Hepatocyte (in vitro differentiated cells): ENCODE results near the gene EFNA4. TPM values are rescaled to one million over a fixed set of nuclear protein-coding genes. Genes with fewer than 3 reads are reported as not detected.

Experiments used
- DNase-seq: peaks from one replicate; pipeline ENCODE4 v3.0.0-alpha.2; 2016; ENCODE audit warnings: low spot score
- H2AFZ ChIP-seq: fragments of 200-600 bp; sonication (generic); 2 replicates; pipeline ENCODE4 v1.6.0; 2016; ENCODE audit warnings: antibody characterized with exemption, mild to moderate bottlenecking
- H3K27ac ChIP-seq: fragments of 200-600 bp; sonication (generic); 2 replicates; pipeline ENCODE4 v1.5.1; 2016; ENCODE audit warnings: mild to moderate bottlenecking
- H3K27me3 ChIP-seq: fragments of 200-600 bp; sonication (generic); 2 replicates; pipeline ENCODE4 v1.6.1; 2016
- H3K36me3 ChIP-seq: fragments of 200-600 bp; sonication (generic); replicated peaks from 2 replicates; pipeline ENCODE4 v1.5.1; 2016; ENCODE audit warnings: low read depth; ENCODE audit not compliant: insufficient read depth
- H3K4me1 ChIP-seq: fragments of 200-600 bp; sonication (generic); 2 replicates; pipeline ENCODE4 v1.5.1; 2016; ENCODE audit warnings: mild to moderate bottlenecking, moderate library complexity; ENCODE audit not compliant: insufficient read depth
- H3K4me2 ChIP-seq: fragments of 200-600 bp; sonication (generic); 2 replicates; pipeline ENCODE4 v1.6.0; 2016
- H3K4me3 ChIP-seq: fragments of 200-600 bp; sonication (generic); 2 replicates; pipeline ENCODE4 v1.5.1; 2016; ENCODE audit warnings: mild to moderate bottlenecking
- H3K79me2 ChIP-seq: fragments of 200-600 bp; sonication (generic); 2 replicates; pipeline ENCODE4 v1.6.0; 2017; ENCODE audit warnings: mild to moderate bottlenecking
- H3K9me2 ChIP-seq: fragments of 200-600 bp; sonication (generic); replicated peaks from 2 replicates; pipeline ENCODE4 v1.6.0; 2017; ENCODE audit warnings: mild to moderate bottlenecking; ENCODE audit not compliant: insufficient read depth
- H3K9me3 ChIP-seq: fragments of 200-600 bp; sonication (generic); 2 replicates; pipeline ENCODE4 v1.5.1; 2016; ENCODE audit warnings: low read depth, mild to moderate bottlenecking
- H4K20me1 ChIP-seq: fragments of 200-600 bp; sonication (generic); 2 replicates; pipeline ENCODE4 v1.6.0; 2016; ENCODE audit warnings: mild to moderate bottlenecking; ENCODE audit not compliant: insufficient read depth, poor library complexity, severe bottlenecking
- CTCF ChIP-seq: fragments of 200-600 bp; sonication (generic); IDR thresholded peaks from 2 replicates; pipeline ENCODE4 v1.5.1; 2016; ENCODE audit warnings: antibody characterized with exemption, mild to moderate bottlenecking; ENCODE audit not compliant: poor library complexity
- EZH2 ChIP-seq: fragments of 200-600 bp; sonication (generic); IDR thresholded peaks from 2 replicates; pipeline ENCODE4 v1.6.1; 2016; ENCODE audit warnings: antibody characterized with exemption, mild to moderate bottlenecking, borderline replicate concordance
- EZH2phosphoT487 ChIP-seq: fragments of 200-600 bp; sonication (generic); IDR thresholded peaks from one replicate; pipeline ENCODE4 v1.6.1; 2018; ENCODE audit warnings: antibody characterized with exemption, mild to moderate bottlenecking, low read depth, moderate library complexity; ENCODE audit not compliant: unreplicated experiment, severe bottlenecking
- WGBS: methylation state at CpG from one replicate; pipeline ENCODE4 v1.1.6; 2016; ENCODE audit warnings: low lambda C conversion rate; ENCODE audit errors: missing lambda C conversion rate; 5-methylcytosine and 5-hydroxymethylcytosine counted together
- polyA plus RNA-seq: library from polyadenylated mRNA; unstranded; fragments of >200 nt; fragmentation: Nextera tagmentation; extraction: Ambion mirVana; gene quantifications from 2 replicates; pipeline ENCODE4 v1.2.1, GENCODE V29; 2016
- total RNA-seq: library from RNA; depleted of rRNA; stranded (reverse); fragments of >200 nt; gene quantifications from 2 replicates; pipeline ENCODE4 v1.2.3, GENCODE V29; 2014

The EFNA4 gene
- total and polyA plus RNA-seq, 2 experiments from 2014 or later: 18.1 to 20.5 TPM

- Histone ChIP-seq H4K20me1 (peaks cover 6% of the 10 kb centered on the region), H3K27ac (peak overlapping the region; percentile 96), H3K36me3 (no peaks in the 10 kb centered on the region), H3K4me3 (no peak overlapping the region), H2AFZ (no peak overlapping the region), H3K9me2 (no peaks in the 10 kb centered on the region), H3K4me2 (no peak overlapping the region), H3K9me3 (no peaks in the 10 kb centered on the region), H3K4me1 (peaks cover 15% of the 10 kb centered on the region), H3K27me3 (no peaks in the 10 kb centered on the region), H3K79me2 (peaks cover 12% of the 10 kb centered on the region)
- 95% methylated on average over 24 of the region's 26 CpGs for WGBS
- DNase-seq: no peak
- TF ChIP-seq EZH2phosphoT487: no peak
- TF ChIP-seq EZH2: no peak
- no peak for TF ChIP-seq CTCF
Observed at GRCh38 chr1:155016231-155016831, 47.2 kb upstream of the EFNA4 start.

DNA sequence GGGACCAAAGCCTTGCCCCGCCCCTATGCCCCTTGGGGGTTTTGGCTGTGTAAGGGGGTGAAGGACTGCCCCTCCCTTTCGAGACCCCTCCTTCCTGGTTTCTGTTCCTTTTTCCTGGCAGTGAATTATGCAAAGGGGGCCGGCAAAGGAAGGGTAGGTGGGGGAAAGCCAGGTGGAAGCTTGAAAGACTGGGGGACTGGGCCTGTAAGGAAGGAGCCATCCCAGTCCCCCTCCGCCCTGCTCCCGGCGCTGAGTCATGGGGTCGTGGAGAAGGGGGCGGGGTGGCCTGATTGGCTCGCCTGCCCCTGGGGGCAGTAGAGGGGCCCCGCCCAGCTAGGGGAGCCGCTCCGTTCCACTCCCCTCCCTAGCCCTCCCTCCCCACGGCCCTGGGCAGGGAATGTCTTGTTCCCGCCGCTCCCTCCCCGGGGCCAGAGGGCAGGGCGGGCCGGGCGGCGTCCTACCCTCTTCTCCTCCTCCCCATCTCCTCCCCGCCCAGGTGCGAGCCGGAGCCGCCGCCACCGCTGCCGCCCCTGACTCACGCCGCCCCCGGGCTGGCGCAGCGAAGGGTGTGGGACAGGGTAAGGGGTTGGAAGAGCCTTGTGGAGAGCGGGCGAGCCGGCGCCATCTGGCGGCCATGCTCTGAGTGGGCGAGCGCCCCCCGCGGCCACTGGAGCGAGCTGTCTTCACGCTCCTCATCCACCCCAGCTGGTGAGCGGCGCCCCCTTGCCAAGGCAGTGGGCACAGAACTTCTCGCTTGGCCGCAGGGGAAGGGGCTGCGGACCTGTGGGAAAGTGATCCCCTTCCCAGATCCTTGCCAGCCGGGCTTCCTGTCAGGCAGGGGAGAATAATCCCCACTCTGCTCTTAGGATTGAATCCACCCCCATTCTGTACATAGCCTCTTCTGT is 46.2 kb upstream of the EFNA4 start:
- Histone ChIP-seq H3K4me2 (peak overlapping the region; percentile 79), H3K27me3 (no peaks in the 10 kb centered on the region), H3K4me1 (peaks cover 14% of the 10 kb centered on the region), H3K79me2 (peaks cover 7% of the 10 kb centered on the region), H3K36me3 (no peaks in the 10 kb centered on the region), H4K20me1 (peaks cover 5% of the 10 kb centered on the region), H2AFZ (no peak overlapping the region), H3K9me2 (no peaks in the 10 kb centered on the region), H3K27ac (peak overlapping the region; percentile 96), H3K9me3 (no peaks in the 10 kb centered on the region), H3K4me3 (no peak overlapping the region)
- no peak for TF ChIP-seq EZH2phosphoT487
- TF ChIP-seq CTCF: peak; percentile 100
- peak; percentile 96 for DNase-seq
- 7% methylated on average over 27 of the region's 49 CpGs for WGBS

DNA sequence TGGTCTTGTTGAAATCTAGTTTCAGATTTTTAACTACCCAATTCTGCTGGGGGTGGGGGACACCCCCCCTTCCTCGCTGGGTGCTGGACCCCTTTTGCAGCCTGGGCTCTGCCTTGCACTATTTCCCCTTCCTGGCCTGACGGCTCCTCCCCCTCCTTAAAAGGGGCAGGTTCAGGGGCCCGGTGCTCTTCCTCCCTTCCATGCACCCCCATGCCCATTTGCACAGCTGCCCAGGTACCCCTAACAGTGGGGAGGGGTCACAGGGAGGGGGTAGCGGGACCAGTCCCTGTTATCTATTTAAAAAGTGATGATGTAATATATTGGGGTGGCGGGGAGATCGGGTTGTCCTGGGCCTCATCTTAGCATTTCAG is 45.6 kb upstream of the EFNA4 start:
- no peak overlapping the region for H3K4me3 ChIP-seq
- peaks cover 5% of the 10 kb centered on the region for H3K79me2 ChIP-seq
- WGBS: 91% methylated on average over 6 of the region's 6 CpGs
- no peaks in the 10 kb centered on the region for H4K20me1 ChIP-seq
- H2AFZ ChIP-seq: no peak overlapping the region
- no peak for DNase-seq
- peak overlapping the region; percentile 96 for H3K27ac ChIP-seq
- TF ChIP-seq EZH2phosphoT487: no peak
- no peak for TF ChIP-seq EZH2
- TF ChIP-seq CTCF: no peak
- H3K9me3 ChIP-seq: no peaks in the 10 kb centered on the region
- no peaks in the 10 kb centered on the region for H3K27me3 ChIP-seq
- H3K36me3 ChIP-seq: no peaks in the 10 kb centered on the region
- H3K4me1 ChIP-seq: peaks cover 14% of the 10 kb centered on the region
- H3K4me2 ChIP-seq: peak overlapping the region; percentile 79
- no peaks in the 10 kb centered on the region for H3K9me2 ChIP-seq
